ENCODE results near the gene RPL41.

RPL41 gene

GRCh38 chr12:56126732-56127239 lies 10.4 kb downstream of the RPL41 start:
- DNase-seq (ENCODE audit: insufficient read length, low spot score) (no peak), FAIRE-seq (no peak)

- FAIRE-seq (no peak), DNase-seq (ENCODE audit: insufficient read length, low spot score) (no peak)
Measured at GRCh38 chr12:56127485-56127887, 11.1 kb downstream of the RPL41 start.

GRCh38 chr12:56127888-56128669 lies 11.6 kb downstream of the RPL41 start, which contains the start of gene ESYT1:
Gene ESYT1 (plus strand): TSS chr12:56128267. CDS start chr12:56128320, 53 bp downstream.
- FAIRE-seq (peak; percentile 80), DNase-seq (ENCODE audit: insufficient read length, low spot score) (peak; percentile 98)

- FAIRE-seq (no peak), DNase-seq (ENCODE audit: insufficient read length, low spot score) (no peak)
Measured at GRCh38 chr12:56128670-56129205, 12.3 kb downstream of the RPL41 start.

GRCh38 chr12:56129206-56129941 lies 12.9 kb downstream of the RPL41 start:
- DNase-seq (ENCODE audit: insufficient read length, low spot score) = peak; percentile 39
- no peak for FAIRE-seq

- no peak for DNase-seq (ENCODE audit: insufficient read length, low spot score)
- FAIRE-seq = no peak
Measured at GRCh38 chr12:56129942-56130495, 13.6 kb downstream of the RPL41 start.

GRCh38 chr12:56130876-56131275 lies 14.4 kb downstream of the RPL41 start:
- FAIRE-seq = no peak

GRCh38 chr12:56134897-56135296 lies 18.5 kb downstream of the RPL41 start:
- FAIRE-seq (no peak), DNase-seq (ENCODE audit: insufficient read length, low spot score) (no peak)

More at GRCh38 chr12:56130876-56131275, 14.4 kb downstream of the RPL41 start:
- no peak for DNase-seq (ENCODE audit: insufficient read length, low spot score)

GRCh38 chr12:56137853-56138571 lies 21.6 kb downstream of the RPL41 start:
- DNase-seq (ENCODE audit: insufficient read length, low spot score) (no peak), FAIRE-seq (no peak)

GRCh38 chr12:56141946-56142784 lies 25.7 kb downstream of the RPL41 start:
- DNase-seq (ENCODE audit: insufficient read length, low spot score) = no peak

GRCh38 chr12:56143217-56143616 lies 26.8 kb downstream of the RPL41 start:
- FAIRE-seq (no peak), DNase-seq (ENCODE audit: insufficient read length, low spot score) (no peak)

More at GRCh38 chr12:56141946-56142784, 25.7 kb downstream of the RPL41 start:
- no peak for FAIRE-seq

- DNase-seq (ENCODE audit: insufficient read length, low spot score) (no peak), FAIRE-seq (no peak)
Measured at GRCh38 chr12:56143870-56144269, 27.4 kb downstream of the RPL41 start.

- FAIRE-seq = no peak
Measured at GRCh38 chr12:56145217-56145616, 28.8 kb downstream of the RPL41 start.

GRCh38 chr12:56146492-56147460 lies 30.3 kb downstream of the RPL41 start:
- no peak for DNase-seq (ENCODE audit: insufficient read length, low spot score)
- FAIRE-seq = no peak

More at GRCh38 chr12:56145217-56145616, 28.8 kb downstream of the RPL41 start:
- no peak for DNase-seq (ENCODE audit: insufficient read length, low spot score)

- DNase-seq (ENCODE audit: insufficient read length, low spot score) (no peak), FAIRE-seq (no peak)
Measured at GRCh38 chr12:56150563-56150962, 34.1 kb downstream of the RPL41 start.

GRCh38 chr12:56151672-56152131 lies 35.3 kb downstream of the RPL41 start:
- no peak for FAIRE-seq
- no peak for DNase-seq (ENCODE audit: insufficient read length, low spot score)

GRCh38 chr12:56152132-56152755 lies 35.8 kb downstream of the RPL41 start, which contains the start of gene MYL6B:
Gene MYL6B (plus strand): TSS chr12:56152587. CDS start chr12:56153919, 1,332 bp downstream.
- FAIRE-seq = peak; percentile 88

More at GRCh38 chr12:56152132-56152755, 35.8 kb downstream of the RPL41 start, which contains the start of gene MYL6B:
- DNase-seq (ENCODE audit: insufficient read length, low spot score) = peak; percentile 87

Data from HTR-8/SVneo (cell line).